Stimulated activated CD4-positive, alpha-beta T cell treated with anti-CD3 and anti-CD28 coated beads, Interleukin-1b, Interleukin-23, amount 100 ng/mL, for 1 hour (primary cell): ENCODE data around the gene RPS10.
"Not testable (repeated sequence)": the region's sequence is repeated elsewhere in the genome, so short reads cannot be mapped to it uniquely, and the experiment has no call there.

Experiments
- DNase-seq, 2 donors: peaks; one replicate each; pipeline ENCODE4 v3.0.0-alpha.2; 2020; ENCODE audit warnings: low read depth in 2 of 2

Gene RPS10

GRCh38 chr6:34392497-34393190 lies 33.2 kb downstream of the RPS10 start, which contains the start of gene NUDT3:
Gene NUDT3, minus strand, starts transcription at chr6:34392669. Its CDS starts 307 bp downstream, at chr6:34392362.
- peak; percentile 83 to 84 for DNase-seq

- peak; percentile 0 to 34 for DNase-seq
These were observed 33.9 kb downstream of the RPS10 start for GRCh38 chr6:34391786-34392496.

- DNase-seq, result no peak
These were observed 34.4 kb downstream of the RPS10 start for GRCh38 chr6:34391473-34391785.

GRCh38 chr6:34390531-34391472 lies 35.1 kb downstream of the RPS10 start:
- no peak for DNase-seq

- DNase-seq, result no peak
These were observed 36.8 kb downstream of the RPS10 start for GRCh38 chr6:34389034-34389433.

- DNase-seq, result no peak
These were observed 37.4 kb downstream of the RPS10 start for GRCh38 chr6:34388421-34388820.

- DNase-seq, result no peak
These were observed 39.3 kb downstream of the RPS10 start for GRCh38 chr6:34386316-34387137.

- no peak for DNase-seq
These were observed 40.1 kb downstream of the RPS10 start for GRCh38 chr6:34385793-34386195.

- DNase-seq, result no peak
These were observed 41.3 kb downstream of the RPS10 start for GRCh38 chr6:34384321-34385153.

- DNase-seq, result no peak
These were observed 42.1 kb downstream of the RPS10 start for GRCh38 chr6:34383656-34384320.

GRCh38 chr6:34383161-34383631 lies 42.7 kb downstream of the RPS10 start:
- DNase-seq, result no peak

GRCh38 chr6:34381081-34381480 lies 44.8 kb downstream of the RPS10 start:
- no peak for DNase-seq

GRCh38 chr6:34378470-34378869 lies 47.4 kb downstream of the RPS10 start:
- DNase-seq, result no peak

GRCh38 chr6:34377984-34378383 lies 47.9 kb downstream of the RPS10 start:
- no peak for DNase-seq

GRCh38 chr6:34377571-34377970 lies 48.3 kb downstream of the RPS10 start:
- not testable (repeated sequence) for DNase-seq

GRCh38 chr6:34375833-34376232 lies 50.0 kb downstream of the RPS10 start:
- DNase-seq, result no peak

GRCh38 chr6:34374508-34374907 lies 51.4 kb downstream of the RPS10 start:
- DNase-seq, result no peak

- no peak for DNase-seq
These were observed 51.8 kb downstream of the RPS10 start for GRCh38 chr6:34374069-34374468.

- DNase-seq, result no peak
These were observed 52.4 kb downstream of the RPS10 start for GRCh38 chr6:34373511-34373910.

GRCh38 chr6:34371865-34372264 lies 54.0 kb downstream of the RPS10 start:
- not testable (repeated sequence) for DNase-seq
